Calu3 (cell line): ENCODE measurements around the gene EHF. TPM values are rescaled to one million over a fixed set of nuclear protein-coding genes. Genes with fewer than 3 reads are reported as not detected.

Source experiments
- BruUV-seq: library from RNA; stranded (reverse); fragments of 400-500 nt; replicated peaks from 2 replicates; lab custom pipeline; 2021; lab: Mats Ljungman, UMichigan
- CTCF ChIA-PET: fragments of 300-600 bp; sonication (Branson Sonifier 250); formaldehyde crosslinking; loops from one replicate; lab custom pipeline; 2022; ENCODE audit warnings: antibody characterized with exemption; lab: Charles Lee
- DNase-seq: peaks from one replicate; pipeline ENCODE4 v3.0.0; 2022
- H3K27ac Mint-ChIP-seq: one replicate; pipeline ENCODE4 v1.8.0; 2022; ENCODE audit warnings: mixed read lengths; ENCODE audit not compliant: unreplicated experiment
- H3K27me3 Mint-ChIP-seq: one replicate; pipeline ENCODE4 v1.8.0; 2022; ENCODE audit warnings: mixed read lengths; ENCODE audit not compliant: unreplicated experiment
- H3K36me3 Mint-ChIP-seq: one replicate; pipeline ENCODE4 v1.8.0; 2022; ENCODE audit warnings: mild to moderate bottlenecking, moderate library complexity, mixed read lengths; ENCODE audit not compliant: insufficient read depth, unreplicated experiment
- H3K4me1 Mint-ChIP-seq: one replicate; pipeline ENCODE4 v1.8.0; 2022; ENCODE audit warnings: mild to moderate bottlenecking, low read depth, mixed read lengths; ENCODE audit not compliant: unreplicated experiment
- H3K4me3 Mint-ChIP-seq: one replicate; pipeline ENCODE4 v1.8.0; 2022; ENCODE audit warnings: mild to moderate bottlenecking, low read depth, moderate library complexity, mixed read lengths; ENCODE audit not compliant: unreplicated experiment
- H3K9me3 Mint-ChIP-seq: one replicate; pipeline ENCODE4 v1.8.0; 2022; ENCODE audit warnings: low read depth, mixed read lengths; ENCODE audit not compliant: unreplicated experiment
- CTCF ChIP-seq: fragments of 200-600 bp; IDR thresholded peaks from one replicate; pipeline ENCODE4 v1.8.0; 2022; ENCODE audit warnings: antibody characterized with exemption; ENCODE audit not compliant: unreplicated experiment
- intact Hi-C: fragments of 100-400 bp; cut with micrococcal nuclease; formaldehyde crosslinking; loops from one replicate; pipeline ENCODE4 v1.10.0; 2022; ENCODE audit not compliant: unreplicated experiment
- total RNA-seq: library from RNA; stranded (reverse); gene quantifications from 2 replicates; pipeline ENCODE4 v1.2.3, GENCODE V29; 2022

Gene EHF
- total RNA-seq, 1 experiment from 2014 or later, result 286 TPM

- no peaks in the 10 kb centered on the region for H3K9me3 Mint-ChIP-seq
- H3K27ac Mint-ChIP-seq, result peak overlapping the region; percentile 62
- DNase-seq, result no peak
- intact Hi-C loops, result no loop called here
- BruUV-seq, result no TSS peak
- CTCF ChIA-PET, result no interaction called here
- peaks cover 93% of the 10 kb centered on the region for H3K4me1 Mint-ChIP-seq
- peaks cover 100% of the 10 kb centered on the region for H3K36me3 Mint-ChIP-seq
- TF ChIP-seq CTCF, result no peak
- H3K27me3 Mint-ChIP-seq, result no peaks in the 10 kb centered on the region
- no peak overlapping the region for H3K4me3 Mint-ChIP-seq
Observed at GRCh38 chr11:34647131-34647530, 26.2 kb downstream of the EHF start.

GRCh38 chr11:34647532-34647931, 26.6 kb downstream of the EHF start:
- no TSS peak for BruUV-seq
- peaks cover 100% of the 10 kb centered on the region for H3K36me3 Mint-ChIP-seq
- no peak for TF ChIP-seq CTCF
- H3K9me3 Mint-ChIP-seq, result no peaks in the 10 kb centered on the region
- CTCF ChIA-PET, result no interaction called here
- no peak overlapping the region for H3K4me3 Mint-ChIP-seq
- DNase-seq, result no peak
- H3K27ac Mint-ChIP-seq, result peak overlapping the region; percentile 62
- H3K27me3 Mint-ChIP-seq, result no peaks in the 10 kb centered on the region
- peaks cover 94% of the 10 kb centered on the region for H3K4me1 Mint-ChIP-seq
- intact Hi-C loops, result no loop called here

- CTCF ChIA-PET, result no interaction called here
- H3K4me1 Mint-ChIP-seq, result peaks cover 94% of the 10 kb centered on the region
Observed at GRCh38 chr11:34648036-34648435, 27.1 kb downstream of the EHF start.

GRCh38 chr11:34649597-34649996, 28.7 kb downstream of the EHF start:
- H3K4me1 Mint-ChIP-seq, result peaks cover 94% of the 10 kb centered on the region
- CTCF ChIA-PET, result interaction anchor here (1.1 kb wide), 1 partner anchor 64 kb away, joined by 3 read pairs; no protein-coding TSS in a partner anchor
- TF ChIP-seq CTCF, result no peak
- H3K9me3 Mint-ChIP-seq, result no peaks in the 10 kb centered on the region
- intact Hi-C loops, result no loop called here
- H3K36me3 Mint-ChIP-seq, result peaks cover 100% of the 10 kb centered on the region
- DNase-seq, result no peak
- H3K27ac Mint-ChIP-seq, result peak overlapping the region; percentile 46
- no TSS peak for BruUV-seq
- no peaks in the 10 kb centered on the region for H3K27me3 Mint-ChIP-seq
- H3K4me3 Mint-ChIP-seq, result no peak overlapping the region

More at GRCh38 chr11:34648036-34648435, 27.1 kb downstream of the EHF start:
- Mint-ChIP-seq H3K36me3 (peaks cover 100% of the 10 kb centered on the region), H3K4me3 (no peak overlapping the region), H3K9me3 (no peaks in the 10 kb centered on the region), H3K27me3 (no peaks in the 10 kb centered on the region), H3K27ac (peak overlapping the region; percentile 62)
- no TSS peak for BruUV-seq
- intact Hi-C loops, result no loop called here
- no peak for DNase-seq
- no peak for TF ChIP-seq CTCF
